Panc1 (cell line): ENCODE data around the gene CES3. TPM values are rescaled to one million over a fixed set of nuclear protein-coding genes. Genes with fewer than 3 reads are reported as not detected.

Source experiments
- ATAC-seq: fragments of 200-7000 bp; cut with Tn5 transposase; 2 replicates; pipeline ENCODE4 v1.9.1; 2020; ENCODE audit warnings: mild to moderate bottlenecking, moderate library complexity
- BruUV-seq: library from RNA; stranded (reverse); fragments of 400-500 nt; replicated peaks from 2 replicates; lab custom pipeline; 2021; lab: Mats Ljungman, UMichigan
- CTCF ChIA-PET: fragments of 300-600 bp; sonication (Branson Sonifier 250); formaldehyde crosslinking; loops from one replicate; lab custom pipeline; 2022; ENCODE audit warnings: antibody characterized with exemption; lab: Charles Lee
- POLR2A ChIA-PET: fragments of 300-600 bp; sonication (Branson Sonifier 250); formaldehyde crosslinking; loops from one replicate; lab custom pipeline; 2022; ENCODE audit warnings: antibody characterized with exemption; lab: Charles Lee
- DNase-seq: peaks from one replicate; pipeline ENCODE4 v3.0.0-alpha.2; 2010; ENCODE audit warnings: low read depth, low spot score
- H3K27ac ChIP-seq: 2 replicates; pipeline ENCODE4 v1.5.1; 2011; ENCODE audit warnings: mild to moderate bottlenecking, low read length, inconsistent platforms
- H3K27me3 ChIP-seq: fragments of 200-500 bp; sonication (Bioruptor generic); 2 replicates; pipeline ENCODE4 v1.6.0; 2014; ENCODE audit warnings: low read length, inconsistent platforms; ENCODE audit not compliant: control insufficient read depth, insufficient read depth
- H3K36me3 ChIP-seq: fragments of 200-500 bp; sonication (Bioruptor generic); 2 replicates; pipeline ENCODE4 v1.5.1; 2014; ENCODE audit warnings: inconsistent platforms, mild to moderate bottlenecking, low read length, moderate library complexity; ENCODE audit not compliant: control insufficient read depth, insufficient read depth
- H3K4me1 ChIP-seq: 2 replicates; pipeline ENCODE4 v1.5.1; 2011; ENCODE audit warnings: inconsistent platforms, mild to moderate bottlenecking, low read length, moderate library complexity; ENCODE audit not compliant: control insufficient read depth, insufficient read depth
- H3K4me3 ChIP-seq, 2 experiments: 2 replicates each; pipeline ENCODE4 v1.5.1; 2011 to 2012; ENCODE audit warnings: low read depth in 2 of 2, low read length in 2 of 2, mild to moderate bottlenecking in 2 of 2, inconsistent platforms in 1 of 2, moderate library complexity in 1 of 2
- H3K9me3 ChIP-seq: fragments of 200-500 bp; sonication (Bioruptor generic); 2 replicates; pipeline ENCODE4 v1.5.1; 2014; ENCODE audit warnings: low read depth, mild to moderate bottlenecking, inconsistent platforms, low read length, moderate library complexity; ENCODE audit not compliant: control insufficient read depth, insufficient read depth
- CTCF ChIP-seq: fragments of 450-650 bp; IDR thresholded peaks from 2 replicates; pipeline ENCODE4 v1.5.1; 2017; ENCODE audit warnings: mild to moderate bottlenecking
- POLR2AphosphoS5 ChIP-seq: IDR thresholded peaks from 2 replicates; pipeline ENCODE4 v1.6.1; 2012; ENCODE audit warnings: mild to moderate bottlenecking, low read depth, low read length, moderate library complexity
- REST ChIP-seq, 2 experiments: IDR thresholded peaks; 2 replicates each; pipeline ENCODE4 v1.6.1; 2011 to 2012; ENCODE audit warnings: low read depth in 2 of 2, control low read depth in 1 of 2, low read length in 1 of 2, mild to moderate bottlenecking in 1 of 2, moderate library complexity in 1 of 2; ENCODE audit not compliant: insufficient read depth in 1 of 2
- SIN3A ChIP-seq: IDR thresholded peaks from 2 replicates; pipeline ENCODE4 v1.6.1; 2012; ENCODE audit warnings: low read depth, mild to moderate bottlenecking, low read length, moderate library complexity, borderline replicate concordance; ENCODE audit not compliant: insufficient read depth
- TCF7L2 ChIP-seq: IDR thresholded peaks from 2 replicates; pipeline ENCODE4 v1.6.1; 2011; ENCODE audit warnings: mild to moderate bottlenecking, low read depth, low read length, inconsistent platforms
- in situ Hi-C: cut with HindIII; loops from 2 replicates; pipeline ENCODE4 v1.10.0; 2016; ENCODE audit warnings: low sequenced_read_pairs, low pct_unique_long_range_greater_than_20kb
- intact Hi-C: fragments of 100-400 bp; cut with micrococcal nuclease; formaldehyde crosslinking; loops from one replicate; pipeline ENCODE4 v1.10.0; 2022; ENCODE audit not compliant: unreplicated experiment
- total RNA-seq: library from RNA; stranded (reverse); gene quantifications from one replicate; pipeline ENCODE4 v1.2.1, GENCODE V29; 2021; ENCODE audit not compliant: unreplicated experiment

Gene CES3
- total RNA-seq, 1 experiment from 2014 or later, result not detected

GRCh38 chr16:66977341-66978113 lies 16.5 kb downstream of the CES3 start:
- no peak overlapping the region for H3K4me3 ChIP-seq
- DNase-seq (peak; percentile 51), ATAC-seq (peak; percentile 98)
- no peaks in the 10 kb centered on the region for H3K27me3 ChIP-seq
- H3K27ac ChIP-seq, result no peak overlapping the region
- intact Hi-C loops (loop anchor here (2.0 to 10.0 kb wide), 3 partner anchors 37 to 177 kb away; partner anchors contain the start of genes B3GNT9, FBXL8, PHAF1 and TRADD), in situ Hi-C loops (no loop called here)
- POLR2A ChIA-PET, result no interaction called here
- no peaks in the 10 kb centered on the region for H3K4me1 ChIP-seq
- H3K9me3 ChIP-seq, result no peaks in the 10 kb centered on the region
- H3K36me3 ChIP-seq, result no peaks in the 10 kb centered on the region
- CTCF ChIA-PET, result interaction anchor here (1.0 kb wide), 1 partner anchor 14 kb away, joined by 4 read pairs; no protein-coding TSS in a partner anchor
- TF ChIP-seq REST (IDR thresholded peaks at IDR 0.05; ENCODE audit: insufficient read depth in 1 of 2, low read depth in 2 of 2, low read length in 1 of 2) (peak in 1 of 2 experiments; percentile 62; a peak in 1 of 4 replicates), SIN3A (no peak), CTCF (peak; percentile 91), POLR2AphosphoS5 (no peak), TCF7L2 (no peak)
- no TSS peak for BruUV-seq

- DNase-seq, result no peak
- intact Hi-C loops, result loop anchor here (10.0 kb wide), 2 partner anchors 126 to 176 kb away; partner anchors contain the start of genes B3GNT9, FBXL8, PHAF1 and TRADD
These were observed 18.1 kb downstream of the CES3 start for GRCh38 chr16:66979011-66979717.

More at GRCh38 chr16:66979011-66979717, 18.1 kb downstream of the CES3 start:
- ChIA-PET POLR2A (no interaction called here), CTCF (no interaction called here)
- Histone ChIP-seq H3K9me3 (no peaks in the 10 kb centered on the region), H3K27me3 (no peaks in the 10 kb centered on the region), H3K4me3 (no peak overlapping the region), H3K27ac (no peak overlapping the region), H3K36me3 (no peaks in the 10 kb centered on the region), H3K4me1 (no peaks in the 10 kb centered on the region)
- no peak for TF ChIP-seq REST (IDR thresholded peaks at IDR 0.05; ENCODE audit: insufficient read depth in 1 of 2, low read depth in 2 of 2, low read length in 1 of 2)
- TF ChIP-seq POLR2AphosphoS5, result no peak
- TF ChIP-seq CTCF, result no peak
- TF ChIP-seq TCF7L2, result no peak
- TF ChIP-seq SIN3A, result no peak
- in situ Hi-C loops, result no loop called here
- no TSS peak for BruUV-seq
- ATAC-seq, result no peak
